Dedifferentiated amniotic fluid mesenchymal stem cell (primary cell): ENCODE data around the gene HDAC8.
"Not testable (repeated sequence)": the region's sequence is repeated elsewhere in the genome, so short reads cannot be mapped to it uniquely, and the experiment has no call there.

ENCODE experiments used
- DNase-seq: peaks from one replicate; pipeline ENCODE4 v3.0.0-alpha.2; 2016; ENCODE audit errors: extremely low spot score

HDAC8 gene

GRCh38 chrX:72536542-72536941 lies 36.1 kb downstream of the HDAC8 start:
- no peak for DNase-seq

- no peak for DNase-seq
Observed at GRCh38 chrX:72532366-72532765, 40.3 kb downstream of the HDAC8 start.

- no peak for DNase-seq
Observed at GRCh38 chrX:72526534-72527508, 45.8 kb downstream of the HDAC8 start.

- DNase-seq, result no peak
Observed at GRCh38 chrX:72498782-72499181, 73.9 kb downstream of the HDAC8 start.

GRCh38 chrX:72495046-72495445 lies 77.6 kb downstream of the HDAC8 start:
- no peak for DNase-seq

GRCh38 chrX:72492499-72492898 lies 80.1 kb downstream of the HDAC8 start:
- no peak for DNase-seq

- not testable (repeated sequence) for DNase-seq
Observed at GRCh38 chrX:72490221-72490620, 82.4 kb downstream of the HDAC8 start.

- no peak for DNase-seq
Observed at GRCh38 chrX:72487661-72488060, 85.0 kb downstream of the HDAC8 start.

- DNase-seq, result no peak
Observed at GRCh38 chrX:72479324-72480274, 93.0 kb downstream of the HDAC8 start.

GRCh38 chrX:72478853-72479252 lies 93.8 kb downstream of the HDAC8 start:
- no peak for DNase-seq

GRCh38 chrX:72478351-72478750 lies 94.3 kb downstream of the HDAC8 start:
- DNase-seq, result no peak

- no peak for DNase-seq
Observed at GRCh38 chrX:72477781-72478181, 94.9 kb downstream of the HDAC8 start.

GRCh38 chrX:72477376-72477775 lies 95.3 kb downstream of the HDAC8 start:
- DNase-seq, result no peak

- DNase-seq, result no peak
Observed at GRCh38 chrX:72475952-72476668, 96.5 kb downstream of the HDAC8 start.

- DNase-seq, result no peak
Observed at GRCh38 chrX:72475338-72475737, 97.3 kb downstream of the HDAC8 start.

GRCh38 chrX:72470532-72471223 lies 102.0 kb downstream of the HDAC8 start:
- no peak for DNase-seq

- no peak for DNase-seq
Observed at GRCh38 chrX:72470117-72470516, 102.5 kb downstream of the HDAC8 start.

- DNase-seq, result no peak
Observed at GRCh38 chrX:72468607-72469006, 104.0 kb downstream of the HDAC8 start.

- no peak for DNase-seq
Observed at GRCh38 chrX:72467135-72467534, 105.5 kb downstream of the HDAC8 start.

GRCh38 chrX:72466493-72466892 lies 106.2 kb downstream of the HDAC8 start:
- DNase-seq, result no peak

- DNase-seq, result no peak
Observed at GRCh38 chrX:72465889-72466288, 106.8 kb downstream of the HDAC8 start.
